NCI-H510A treated with DMSO at 0.1 percent for 48 hours (cell line): ENCODE data around the gene SCAANT1.

Source experiments
- DNase-seq: peaks from one replicate; lab custom pipeline; 2025; lab: John Stamatoyannopoulos, UW

SCAANT1 gene

GRCh38 chr3:63900459-63900858 lies 11.7 kb downstream of the SCAANT1 start:
- DNase-seq = peak; percentile 73

GRCh38 chr3:63900010-63900409 lies 12.2 kb downstream of the SCAANT1 start:
- DNase-seq = no peak

- DNase-seq = no peak
Measured at GRCh38 chr3:63896332-63897030, 15.7 kb downstream of the SCAANT1 start.

- no peak for DNase-seq
Measured at GRCh38 chr3:63895422-63896189, 16.6 kb downstream of the SCAANT1 start.

GRCh38 chr3:63892773-63893352 lies 19.3 kb downstream of the SCAANT1 start:
- no peak for DNase-seq

DNA sequence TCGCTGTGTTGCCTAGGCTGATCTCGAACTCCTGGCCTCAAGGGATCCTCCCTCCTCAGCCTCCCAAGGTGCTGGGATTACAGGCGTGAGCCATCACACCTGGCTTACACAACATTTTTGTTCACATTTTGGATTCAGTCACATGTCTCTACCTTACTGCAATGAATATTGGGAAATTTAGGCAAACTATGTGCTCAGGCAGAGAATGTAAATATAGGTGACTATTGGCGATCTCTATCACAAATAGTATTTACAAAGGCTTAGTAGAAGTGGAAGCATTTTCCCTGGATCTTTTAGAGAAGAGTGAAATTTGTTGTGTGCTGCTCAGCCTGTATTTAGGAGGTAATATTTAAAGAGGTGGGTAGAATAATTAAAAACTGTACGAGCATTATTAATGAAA lies 20.7 kb downstream of the SCAANT1 start:
- no peak for DNase-seq

DNA sequence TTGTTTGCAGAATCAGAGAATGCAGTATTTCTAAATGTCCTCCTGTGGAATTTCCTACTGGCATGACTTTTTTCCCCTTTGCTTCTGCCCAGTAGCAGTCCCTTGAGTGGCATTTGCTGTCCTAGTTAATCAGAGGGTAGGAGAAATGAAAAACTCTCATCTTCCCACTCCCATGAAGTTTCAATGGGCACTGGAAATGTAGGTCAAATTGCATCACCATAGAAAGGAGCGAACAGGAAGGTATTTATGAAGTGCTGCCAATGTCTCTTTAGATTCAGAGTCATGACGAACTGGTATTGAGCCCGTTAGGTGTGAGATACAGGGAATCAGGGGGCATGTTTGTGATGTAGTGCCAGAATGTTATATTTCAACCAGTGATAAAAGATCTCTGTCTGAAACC lies 25.3 kb downstream of the SCAANT1 start:
- DNase-seq = peak; percentile 25

- DNase-seq = no peak
Measured at GRCh38 chr3:63880653-63881052, 31.5 kb downstream of the SCAANT1 start.

- DNase-seq = no peak
Measured at GRCh38 chr3:63878394-63879060, 33.7 kb downstream of the SCAANT1 start.

- DNase-seq = peak; percentile 10
Measured at GRCh38 chr3:63877737-63878393, 34.3 kb downstream of the SCAANT1 start.

DNA sequence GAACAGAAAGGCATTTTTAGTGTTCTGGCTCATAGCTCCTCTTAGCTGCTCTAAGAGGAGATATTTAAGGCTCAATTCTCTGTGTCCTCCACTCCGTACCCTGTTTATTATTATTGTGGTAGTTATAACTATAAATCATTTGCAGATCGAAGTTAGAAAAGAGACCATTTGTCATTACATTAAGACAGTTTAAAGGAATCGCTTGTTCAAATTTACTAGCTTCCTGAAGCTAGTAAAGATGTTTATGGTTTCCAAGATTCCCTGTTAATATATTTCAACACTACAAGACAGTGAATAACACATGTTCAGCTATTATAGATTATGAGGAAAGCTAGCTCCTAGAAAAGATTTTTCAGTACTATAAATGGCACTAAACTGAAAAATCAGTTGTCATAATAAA lies 35.9 kb downstream of the SCAANT1 start:
- DNase-seq = no peak

GRCh38 chr3:63875510-63875909 lies 36.7 kb downstream of the SCAANT1 start:
- peak; percentile 25 for DNase-seq

- peak; percentile 16 for DNase-seq
Measured at GRCh38 chr3:63874769-63875168, 37.4 kb downstream of the SCAANT1 start.

DNA sequence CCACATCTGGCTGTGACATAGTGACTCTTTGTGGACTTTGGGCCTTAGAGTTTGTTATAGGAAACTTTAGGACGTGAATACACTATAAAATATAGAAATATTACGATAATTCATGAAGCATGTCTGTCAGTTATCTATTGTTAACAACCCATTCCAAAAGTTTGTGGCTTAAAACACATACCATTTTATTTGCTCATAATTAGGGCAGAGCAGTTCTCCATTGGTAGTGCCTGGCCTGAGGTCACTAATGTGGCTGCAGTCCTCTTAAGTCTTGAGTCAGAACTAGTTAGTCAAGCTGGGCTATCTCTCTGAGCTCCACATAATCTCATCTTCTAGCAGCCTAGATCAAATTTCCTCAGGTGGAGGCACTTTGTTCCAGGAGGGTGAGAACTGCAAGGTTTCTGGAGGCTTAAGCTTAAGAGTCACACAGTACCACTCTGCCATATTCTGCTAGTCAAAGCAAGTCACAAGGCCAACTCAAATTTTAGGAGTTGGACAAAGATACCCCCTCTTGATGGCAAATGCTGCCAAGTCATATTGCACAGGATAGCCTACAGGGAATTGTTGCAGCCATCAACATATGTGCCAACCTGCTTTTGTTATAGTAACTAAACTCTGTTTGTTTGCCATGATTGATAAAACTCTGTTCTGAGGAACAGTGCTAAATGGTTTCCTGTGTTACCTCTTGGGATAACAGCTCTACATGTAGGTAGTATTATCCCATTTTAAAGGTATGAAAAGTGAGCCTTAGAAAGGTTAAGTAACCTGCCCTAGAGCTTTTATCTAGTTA lies 39.9 kb downstream of the SCAANT1 start:
- DNase-seq = peak; percentile 14

GRCh38 chr3:63870615-63871005 lies 41.6 kb downstream of the SCAANT1 start:
- DNase-seq = no peak

- no peak for DNase-seq
Measured at GRCh38 chr3:63869940-63870614, 42.1 kb downstream of the SCAANT1 start.

GRCh38 chr3:63867225-63867624 lies 45.0 kb downstream of the SCAANT1 start:
- no peak for DNase-seq

DNA sequence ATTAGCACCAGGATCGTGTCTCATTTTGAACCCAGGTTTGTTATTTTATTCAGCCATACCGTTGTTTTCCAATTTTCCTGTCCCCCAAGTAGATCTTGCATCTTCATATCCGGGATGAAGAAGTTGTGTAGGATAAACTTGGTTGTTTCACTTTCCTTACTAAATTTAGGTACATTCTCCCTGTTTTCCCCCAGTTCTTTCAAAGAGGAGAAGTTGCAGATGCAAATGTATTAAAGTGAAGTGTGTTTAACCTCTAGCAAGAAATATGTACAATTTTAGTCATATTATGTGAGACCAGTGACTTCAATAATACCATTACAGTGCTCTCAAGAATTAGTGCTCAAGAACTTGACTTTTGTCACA lies 47.2 kb downstream of the SCAANT1 start:
- DNase-seq = no peak

- DNase-seq = peak; percentile 29
Measured at GRCh38 chr3:63864008-63864964, 47.9 kb downstream of the SCAANT1 start.
